HG02943 (cell line): ENCODE results near the gene COLEC11.
"Not testable (repeated sequence)": the region's sequence is repeated elsewhere in the genome, so short reads cannot be mapped to it uniquely, and the experiment has no call there.

Experiments
- ATAC-seq: cut with Tn5 transposase; IDR thresholded peaks from one replicate; pipeline ENCODE4 v1.9.1; 2021; ENCODE audit warnings: mild to moderate bottlenecking, low read depth, moderate library complexity; ENCODE audit not compliant: unreplicated experiment

COLEC11 gene

DNA sequence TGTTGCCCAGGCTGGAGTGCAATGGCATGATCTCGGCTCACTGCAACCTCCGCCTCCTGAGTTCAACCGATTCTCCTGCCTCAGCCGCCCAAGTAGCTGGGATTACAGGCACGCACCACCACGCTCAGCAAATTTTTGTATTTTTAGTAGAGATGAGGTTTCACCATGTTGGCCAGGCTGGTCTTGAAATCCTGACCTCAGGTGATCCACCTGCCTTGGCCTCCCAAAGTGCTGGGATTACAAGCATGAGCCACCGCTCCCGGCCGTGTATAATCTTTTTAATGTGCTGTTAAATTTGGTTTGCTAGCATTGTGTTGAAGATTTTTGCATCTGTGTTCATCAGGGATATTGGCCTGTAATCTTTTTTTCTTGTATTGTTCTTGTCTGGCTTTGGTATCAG, 24.7 kb downstream of the COLEC11 start:
- ATAC-seq, result not testable (repeated sequence)

DNA sequence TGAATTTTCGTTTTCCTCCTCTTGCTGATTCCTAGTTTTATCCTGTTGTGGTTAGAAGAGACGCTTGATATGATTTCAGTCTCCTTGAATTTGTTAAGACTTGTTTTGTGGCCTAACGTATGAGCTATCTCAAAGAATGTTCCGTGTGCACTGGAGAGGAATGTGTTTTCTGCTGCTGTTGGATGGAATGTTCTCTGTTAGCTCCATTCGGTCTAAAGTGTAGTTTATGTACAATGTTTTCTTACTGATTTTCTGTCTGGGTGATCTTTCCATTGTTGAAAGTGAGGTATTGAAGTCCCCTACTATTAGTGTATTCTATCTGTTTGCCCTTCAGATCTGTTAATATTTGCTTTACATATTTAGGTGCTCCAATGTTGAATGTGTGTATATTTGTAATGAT, 25.9 kb downstream of the COLEC11 start:
- ATAC-seq, result no peak

- no peak for ATAC-seq
These were observed 28.1 kb downstream of the COLEC11 start for GRCh38 chr2:3622967-3623366.

- ATAC-seq, result no peak
These were observed 29.3 kb downstream of the COLEC11 start for GRCh38 chr2:3624059-3624794.

DNA sequence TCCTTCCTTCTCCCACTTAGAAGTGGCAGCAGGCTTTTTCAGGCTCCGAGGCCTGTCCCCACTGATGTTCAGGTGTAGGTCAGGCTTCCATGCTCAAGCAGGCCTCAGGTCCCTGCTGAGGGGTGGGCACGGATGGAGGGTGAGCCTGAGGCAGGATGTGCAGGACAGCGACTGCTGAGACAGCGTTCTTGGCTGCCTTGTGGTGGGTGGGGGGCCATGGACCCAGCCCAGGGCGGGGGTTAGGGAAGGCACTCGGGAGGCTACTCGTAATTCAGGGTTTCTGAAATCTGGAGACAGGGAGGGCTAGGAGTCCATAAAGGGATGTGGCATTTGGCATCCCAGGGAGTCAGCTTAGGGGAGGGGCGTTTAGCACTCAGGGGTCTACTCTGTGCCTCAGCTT, 30.3 kb downstream of the COLEC11 start:
- no peak for ATAC-seq

GRCh38 chr2:3626118-3626811, 31.4 kb downstream of the COLEC11 start:
- ATAC-seq, result no peak

DNA sequence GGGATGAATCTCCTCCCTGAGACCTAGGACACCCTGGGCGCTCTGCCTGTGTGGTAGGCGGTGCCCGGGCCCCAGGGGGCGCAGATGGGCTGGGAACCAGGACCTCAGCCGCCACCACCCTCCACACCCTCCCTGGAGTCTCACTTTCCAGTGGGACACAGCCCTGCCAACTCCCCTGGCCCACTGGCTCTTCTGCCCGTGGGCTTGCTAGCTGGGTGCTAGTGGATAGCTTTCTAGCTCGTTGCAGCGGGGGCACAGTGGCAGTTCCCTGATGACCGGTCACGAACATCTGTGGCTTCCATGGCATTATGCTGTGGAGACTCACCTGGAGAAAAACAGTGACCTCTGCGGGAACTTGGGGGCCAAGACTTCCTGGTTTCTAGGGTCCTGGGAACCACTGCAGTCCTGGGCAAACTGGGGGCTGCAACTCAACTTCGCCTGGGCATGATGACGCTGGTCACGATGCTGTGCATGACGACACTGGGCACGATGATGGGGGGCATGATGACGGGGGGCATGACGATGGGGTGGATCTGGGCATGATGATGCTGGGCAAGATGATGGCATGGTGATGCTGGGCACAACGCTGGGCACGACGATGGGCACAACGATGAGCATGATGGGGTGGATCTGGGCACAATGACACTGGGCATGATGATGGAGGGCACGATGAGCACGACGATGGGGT, 32.0 kb downstream of the COLEC11 start:
- no peak for ATAC-seq

GRCh38 chr2:3627500-3628100, 32.7 kb downstream of the COLEC11 start:
- ATAC-seq, result no peak

GRCh38 chr2:3628241-3628679, 33.3 kb downstream of the COLEC11 start:
- ATAC-seq, result no peak

- no peak for ATAC-seq
These were observed 33.9 kb downstream of the COLEC11 start for GRCh38 chr2:3628800-3629199.

GRCh38 chr2:3630631-3631030, 35.7 kb downstream of the COLEC11 start:
- ATAC-seq, result no peak

GRCh38 chr2:3631161-3631850, 36.4 kb downstream of the COLEC11 start:
- ATAC-seq, result no peak

DNA sequence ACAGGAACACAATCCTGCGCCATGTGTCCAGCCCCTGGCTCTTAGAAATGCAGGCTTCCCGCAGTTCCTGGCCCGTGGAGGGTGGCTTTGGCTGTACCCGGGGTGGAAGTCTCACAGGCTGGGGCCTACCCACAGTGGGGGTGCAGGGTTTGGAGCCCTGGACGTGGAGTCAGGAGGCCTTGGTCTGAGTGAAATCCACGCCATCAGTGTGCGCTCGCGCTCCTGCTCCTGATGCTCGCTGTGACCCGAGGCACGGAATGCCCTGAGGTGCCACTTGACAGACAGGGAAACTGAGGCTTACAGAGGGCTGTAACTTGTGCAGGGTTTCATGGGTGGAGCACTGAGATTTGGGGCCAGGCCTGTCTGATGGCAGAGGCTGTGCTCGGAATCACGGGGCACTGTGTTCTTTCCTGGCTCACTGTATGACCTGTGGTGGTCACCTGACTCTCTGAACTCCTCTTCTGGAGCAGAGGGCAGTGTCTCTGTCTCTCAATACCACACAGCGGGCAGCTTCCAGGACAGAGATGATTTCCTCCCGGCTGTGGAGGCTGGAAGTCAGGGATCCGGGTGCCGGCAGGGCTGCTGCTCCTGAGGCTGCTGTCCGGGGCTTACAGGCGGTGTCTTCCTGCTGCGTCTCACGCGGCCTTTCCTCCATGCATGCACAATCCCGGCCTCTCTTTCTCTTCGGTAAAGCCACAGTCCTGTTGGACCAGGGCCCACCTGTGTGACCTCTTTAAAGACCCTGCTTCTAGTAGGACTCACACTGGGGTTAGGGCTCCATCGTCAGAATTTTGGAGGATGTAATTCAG, 37.1 kb downstream of the COLEC11 start:
- ATAC-seq, result no peak

GRCh38 chr2:3633089-3633981, 38.4 kb downstream of the COLEC11 start:
- ATAC-seq, result no peak

GRCh38 chr2:3633982-3634595, 39.2 kb downstream of the COLEC11 start:
- ATAC-seq, result no peak

DNA sequence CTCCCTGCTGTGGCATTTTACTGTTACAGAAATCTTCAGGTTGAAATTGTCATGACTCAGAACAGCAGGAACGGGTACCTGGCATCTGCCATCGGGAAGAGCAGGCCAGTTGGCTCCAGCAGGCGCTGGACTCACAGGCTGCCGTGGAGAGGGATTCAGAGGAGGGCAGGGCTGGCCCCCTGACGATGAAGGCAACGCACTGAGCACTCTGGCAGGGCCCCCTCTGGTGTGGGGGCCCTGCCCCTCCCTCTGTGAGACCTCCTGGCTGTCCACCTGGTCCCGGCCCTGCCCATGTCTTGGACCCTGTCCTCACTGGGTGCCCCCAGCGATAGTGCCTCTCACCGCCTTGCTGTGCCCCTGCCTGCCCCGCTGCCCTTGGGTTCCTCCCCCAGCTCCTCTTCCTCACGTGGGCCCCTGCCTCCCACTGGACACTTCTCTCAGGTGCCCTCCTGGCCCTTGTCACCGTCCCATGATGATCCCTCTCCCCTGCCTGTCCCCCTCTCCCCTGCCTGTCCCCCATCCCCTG, 39.7 kb downstream of the COLEC11 start:
- no peak for ATAC-seq

DNA sequence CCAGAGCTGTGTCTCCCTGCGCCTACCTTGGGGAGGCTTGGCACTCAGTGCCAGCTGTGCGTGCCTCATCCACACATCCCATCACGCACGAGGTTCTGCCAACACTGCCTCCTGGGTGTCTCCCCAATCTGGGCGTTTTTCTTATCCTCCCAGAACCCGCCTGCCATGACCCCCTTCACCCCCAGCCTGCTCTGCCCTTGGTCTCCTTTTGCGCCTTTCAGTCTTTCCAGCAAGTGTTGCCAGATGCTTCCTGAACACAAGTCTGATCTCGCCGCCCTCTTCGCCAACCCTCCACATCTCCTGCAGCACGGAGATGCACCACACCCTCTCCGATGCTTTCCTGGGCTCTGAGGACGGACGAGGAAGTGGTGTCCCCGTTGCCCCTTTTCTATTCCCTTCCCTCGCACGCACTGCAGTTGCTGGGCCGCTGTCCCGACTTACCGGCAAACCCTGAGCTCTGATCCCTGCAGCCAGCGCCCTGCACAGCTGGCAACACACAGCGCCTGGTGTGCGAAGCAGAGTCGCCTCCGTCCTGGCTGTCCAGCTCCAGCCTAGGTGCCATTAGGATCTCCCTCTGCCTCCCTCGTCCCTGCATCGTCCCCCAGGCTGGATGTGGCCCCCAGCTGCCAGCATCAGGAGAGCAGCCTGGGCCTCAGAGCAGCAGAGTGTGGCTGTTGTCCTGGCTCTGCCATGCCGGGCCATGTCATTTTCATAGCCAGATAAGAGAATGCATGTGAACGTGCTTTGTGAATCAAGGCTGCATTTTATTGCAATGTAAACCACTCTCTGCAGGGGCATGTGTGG, 40.5 kb downstream of the COLEC11 start:
- ATAC-seq, result no peak
